GM21381 (cell line): ENCODE data around the gene XPR1.
"Not testable (repeated sequence)": the region's sequence is repeated elsewhere in the genome, so short reads cannot be mapped to it uniquely, and the experiment has no call there.

Experiments
- ATAC-seq: cut with Tn5 transposase; IDR thresholded peaks from one replicate; pipeline ENCODE4 v1.9.1; 2021; ENCODE audit warnings: mild to moderate bottlenecking, moderate library complexity; ENCODE audit not compliant: unreplicated experiment

The XPR1 gene

GRCh38 chr1:180642781-180643180, 11.0 kb downstream of the XPR1 start:
- ATAC-seq = no peak

- ATAC-seq = no peak
Observed at GRCh38 chr1:180643693-180644092, 11.9 kb downstream of the XPR1 start.

GRCh38 chr1:180644526-180645192, 12.8 kb downstream of the XPR1 start:
- no peak for ATAC-seq

GRCh38 chr1:180645261-180645660, 13.4 kb downstream of the XPR1 start:
- not testable (repeated sequence) for ATAC-seq

- ATAC-seq = no peak
Observed at GRCh38 chr1:180646093-180646492, 14.3 kb downstream of the XPR1 start.

GRCh38 chr1:180646547-180646946, 14.7 kb downstream of the XPR1 start:
- ATAC-seq = no peak

GRCh38 chr1:180652792-180653191, 21.0 kb downstream of the XPR1 start:
- ATAC-seq = no peak

- ATAC-seq = no peak
Observed at GRCh38 chr1:180662709-180663108, 30.9 kb downstream of the XPR1 start.

- ATAC-seq = no peak
Observed at GRCh38 chr1:180670681-180671080, 38.9 kb downstream of the XPR1 start.

- ATAC-seq = no peak
Observed at GRCh38 chr1:180672105-180672504, 40.3 kb downstream of the XPR1 start.

- no peak for ATAC-seq
Observed at GRCh38 chr1:180672505-180672904, 40.7 kb downstream of the XPR1 start.

GRCh38 chr1:180674603-180675530, 43.0 kb downstream of the XPR1 start:
- no peak for ATAC-seq

- ATAC-seq = no peak
Observed at GRCh38 chr1:180675586-180675985, 43.8 kb downstream of the XPR1 start.

GRCh38 chr1:180680558-180681144, 48.8 kb downstream of the XPR1 start:
- ATAC-seq = no peak

- not testable (repeated sequence) for ATAC-seq
Observed at GRCh38 chr1:180683117-180683516, 51.3 kb downstream of the XPR1 start.

GRCh38 chr1:180691322-180691913, 59.6 kb downstream of the XPR1 start:
- ATAC-seq = no peak

GRCh38 chr1:180693564-180694244, 61.9 kb downstream of the XPR1 start:
- ATAC-seq = no peak

GRCh38 chr1:180695282-180695681, 63.5 kb downstream of the XPR1 start:
- no peak for ATAC-seq

- no peak for ATAC-seq
Observed at GRCh38 chr1:180696361-180696760, 64.5 kb downstream of the XPR1 start.

GRCh38 chr1:180698580-180698979, 66.8 kb downstream of the XPR1 start:
- ATAC-seq = no peak

GRCh38 chr1:180702376-180702775, 70.6 kb downstream of the XPR1 start:
- ATAC-seq = not testable (repeated sequence)
